Measurements from ENCODE around the gene HACD2.

HACD2 gene

GRCh38 chr3:123522320-123523022, 62.4 kb downstream of the HACD2 start:
- H3K9me3 ChIP-seq, result no peaks in the 10 kb centered on the region
- H3K4me1 ChIP-seq (ENCODE audit: control insufficient read depth in 1 of 2, insufficient read depth in 1 of 2, low read depth in 1 of 2, low read length in 1 of 2), result peaks cover 9 to 14% of the 10 kb centered on the region in 2 experiments
- H3K36me3 ChIP-seq, result peaks cover 5% of the 10 kb centered on the region
- H3K27ac ChIP-seq, result no peak overlapping the region
- no peaks in the 10 kb centered on the region for H3K27me3 ChIP-seq
- no peak for TF ChIP-seq CTCF (IDR thresholded peaks at IDR 0.05)
- no peak overlapping the region for H3K4me3 ChIP-seq (ENCODE audit: low read depth in 1 of 2, low read length in 1 of 2)

GRCh38 chr3:123521179-123521969, 63.5 kb downstream of the HACD2 start:
- H3K27ac ChIP-seq, result no peak overlapping the region
- H3K9me3 ChIP-seq, result no peaks in the 10 kb centered on the region
- TF ChIP-seq CTCF (IDR thresholded peaks at IDR 0.05), result no peak
- H3K4me3 ChIP-seq (ENCODE audit: low read depth in 1 of 2, low read length in 1 of 2), result no peak overlapping the region
- peaks cover 9 to 14% of the 10 kb centered on the region in 2 experiments for H3K4me1 ChIP-seq (ENCODE audit: control insufficient read depth in 1 of 2, insufficient read depth in 1 of 2, low read depth in 1 of 2, low read length in 1 of 2)
- no peaks in the 10 kb centered on the region for H3K36me3 ChIP-seq
- H3K27me3 ChIP-seq, result no peaks in the 10 kb centered on the region

GRCh38 chr3:123520656-123521055, 64.2 kb downstream of the HACD2 start:
- TF ChIP-seq CTCF (IDR thresholded peaks at IDR 0.05), result no peak
- Histone ChIP-seq H3K4me1 (ENCODE audit: control insufficient read depth in 1 of 2, insufficient read depth in 1 of 2, low read depth in 1 of 2, low read length in 1 of 2) (peaks cover 9 to 14% of the 10 kb centered on the region in 2 experiments), H3K4me3 (ENCODE audit: low read depth in 1 of 2, low read length in 1 of 2) (no peak overlapping the region), H3K36me3 (no peaks in the 10 kb centered on the region), H3K27ac (no peak overlapping the region), H3K27me3 (no peaks in the 10 kb centered on the region), H3K9me3 (no peaks in the 10 kb centered on the region)

- no peaks in the 10 kb centered on the region for H3K36me3 ChIP-seq
- H3K4me3 ChIP-seq (ENCODE audit: low read depth in 1 of 2, low read length in 1 of 2), result no peak overlapping the region
- TF ChIP-seq CTCF (IDR thresholded peaks at IDR 0.05), result no peak
- no peaks in the 10 kb centered on the region for H3K27me3 ChIP-seq
- H3K4me1 ChIP-seq (ENCODE audit: control insufficient read depth in 1 of 2, insufficient read depth in 1 of 2, low read depth in 1 of 2, low read length in 1 of 2), result peaks cover 9 to 14% of the 10 kb centered on the region in 2 experiments
- H3K27ac ChIP-seq, result no peak overlapping the region
- H3K9me3 ChIP-seq, result no peaks in the 10 kb centered on the region
These were observed 65.9 kb downstream of the HACD2 start for GRCh38 chr3:123518892-123519485.

GRCh38 chr3:123511726-123512125, 73.1 kb downstream of the HACD2 start:
- Histone ChIP-seq H3K27ac (no peak overlapping the region), H3K9me3 (no peaks in the 10 kb centered on the region), H3K36me3 (no peaks in the 10 kb centered on the region), H3K4me1 (ENCODE audit: control insufficient read depth in 1 of 2, insufficient read depth in 1 of 2, low read depth in 1 of 2, low read length in 1 of 2) (no peaks in the 10 kb centered on the region), H3K4me3 (ENCODE audit: low read depth in 1 of 2, low read length in 1 of 2) (no peak overlapping the region), H3K27me3 (no peaks in the 10 kb centered on the region)
- TF ChIP-seq CTCF (IDR thresholded peaks at IDR 0.05), result no peak

Data from neutrophil (primary cell).